CD14-positive monocyte (primary cell): ENCODE data around the gene POU5F2. TPM values are rescaled to one million over a fixed set of nuclear protein-coding genes. Genes with fewer than 3 reads are reported as not detected.

Experiments
- DNase-seq, 3 donors: peaks; one replicate each; pipeline ENCODE4 v3.0.0-alpha.2; 2011 to 2022
- H2AFZ ChIP-seq: 2 replicates; pipeline ENCODE4 v1.6.0; 2012; ENCODE audit warnings: mild to moderate bottlenecking, low read depth, low read length, inconsistent platforms; ENCODE audit not compliant: insufficient read depth, poor library complexity, severe bottlenecking
- H3K27ac ChIP-seq, 2 donors: 1 replicate in 1 of 2; 2 replicates in 1 of 2; pipeline ENCODE4 v1.5.1; 2012 to 2013; ENCODE audit warnings: low read length in 2 of 2, control low read depth in 1 of 2, inconsistent platforms in 1 of 2, low read depth in 1 of 2, mild to moderate bottlenecking in 1 of 2
- H3K27me3 ChIP-seq, 2 donors: one replicate each; pipeline versions ENCODE4 v1.6.0 to v1.6.1; 2011 to 2013; ENCODE audit warnings: low read length in 2 of 2; ENCODE audit not compliant: control insufficient read depth in 2 of 2, insufficient read depth in 2 of 2
- H3K36me3 ChIP-seq, 2 donors: replicated peaks in 1 of 2; 1 replicate in 1 of 2; 2 replicates in 1 of 2; pipeline versions ENCODE4 v1.5.1 to v1.6.1; 2012 to 2013; ENCODE audit warnings: low read length in 2 of 2, control low read depth in 1 of 2, inconsistent platforms in 1 of 2, mild to moderate bottlenecking in 1 of 2; ENCODE audit not compliant: insufficient read depth in 2 of 2, control insufficient read depth in 1 of 2
- H3K4me1 ChIP-seq, 2 donors: 1 replicate in 1 of 2; 2 replicates in 1 of 2; pipeline versions ENCODE4 v1.5.1 to v1.6.1; 2012 to 2013; ENCODE audit warnings: low read length in 2 of 2, control low read depth in 1 of 2, inconsistent platforms in 1 of 2, mild to moderate bottlenecking in 1 of 2, moderate library complexity in 1 of 2; ENCODE audit not compliant: insufficient read depth in 2 of 2, control insufficient read depth in 1 of 2
- H3K4me2 ChIP-seq: replicated peaks from 2 replicates; pipeline ENCODE3; 2012; ENCODE audit warnings: low read length, moderate library complexity, mild to moderate bottlenecking; ENCODE audit not compliant: poor library complexity, severe bottlenecking; ENCODE audit errors: extremely low read depth
- H3K4me3 ChIP-seq, 3 experiments: fragments of 200-600 bp in 1 of 3; sonication (generic) in 1 of 3; replicated peaks in 1 of 3; 1 replicate in 2 of 3; 2 replicates in 1 of 3; pipeline ENCODE4 v1.5.1; 2011 to 2013; ENCODE audit warnings: low read length in 3 of 3, mild to moderate bottlenecking in 3 of 3, control low read depth in 2 of 3, low read depth in 2 of 3, inconsistent platforms in 1 of 3, moderate library complexity in 1 of 3
- H3K79me2 ChIP-seq: 2 replicates; pipeline ENCODE4 v1.6.0; 2012; ENCODE audit warnings: mild to moderate bottlenecking, control low read depth, inconsistent platforms, low read length, moderate library complexity; ENCODE audit not compliant: insufficient read depth
- H3K9ac ChIP-seq: 2 replicates; pipeline ENCODE4 v1.6.0; 2017; ENCODE audit warnings: low read length, mild to moderate bottlenecking; ENCODE audit not compliant: insufficient read depth, poor library complexity, severe bottlenecking
- H3K9me3 ChIP-seq, 2 donors: replicated peaks in 1 of 2; 1 replicate in 1 of 2; 2 replicates in 1 of 2; pipeline versions ENCODE4 v1.5.1 to v1.6.1; 2012 to 2013; ENCODE audit warnings: low read length in 2 of 2, control low read depth in 1 of 2; ENCODE audit not compliant: control insufficient read depth in 1 of 2, insufficient read depth in 1 of 2
- H4K20me1 ChIP-seq: 2 replicates; pipeline ENCODE4 v1.6.0; 2012; ENCODE audit warnings: mild to moderate bottlenecking, low read length, control low read depth, moderate library complexity; ENCODE audit not compliant: insufficient read depth
- H3K27ac Mint-ChIP-seq, 7 donors: one replicate each; pipeline ENCODE4 v1.8.0; 2020; ENCODE audit warnings: mild to moderate bottlenecking in 7 of 7, mixed read lengths in 7 of 7, moderate library complexity in 6 of 7, inconsistent platforms in 2 of 7
- H3K27me3 Mint-ChIP-seq, 3 donors: one replicate each; pipeline ENCODE4 v1.8.0; 2021 to 2022; ENCODE audit warnings: low read depth in 3 of 3, mild to moderate bottlenecking in 3 of 3, mixed read lengths in 3 of 3, moderate library complexity in 3 of 3, inconsistent platforms in 1 of 3
- H3K36me3 Mint-ChIP-seq, 2 donors: one replicate each; pipeline ENCODE4 v1.8.0; 2020; ENCODE audit warnings: mixed read lengths in 2 of 2, inconsistent platforms in 1 of 2, mild to moderate bottlenecking in 1 of 2
- H3K4me1 Mint-ChIP-seq: one replicate; pipeline ENCODE4 v1.8.0; 2020; ENCODE audit warnings: mild to moderate bottlenecking, mixed read lengths
- H3K4me3 Mint-ChIP-seq, 2 donors: one replicate each; pipeline ENCODE4 v1.8.0; 2020; ENCODE audit warnings: mild to moderate bottlenecking in 2 of 2, mixed read lengths in 2 of 2, moderate library complexity in 1 of 2
- H3K9me3 Mint-ChIP-seq, 7 donors: one replicate each; pipeline ENCODE4 v1.8.0; 2020 to 2022; ENCODE audit warnings: mixed read lengths in 7 of 7, mild to moderate bottlenecking in 6 of 7, moderate library complexity in 6 of 7, inconsistent platforms in 2 of 7
- WGBS: methylation state at CpG from one replicate; pipeline ENCODE4 v1.1.5; 2013; ENCODE audit warnings: missing lambda C conversion rate; ENCODE audit not compliant: insufficient coverage; 5-methylcytosine and 5-hydroxymethylcytosine counted together
- intact Hi-C, 2 donors: fragments of 100-400 bp; cut with micrococcal nuclease; formaldehyde crosslinking; loops; one replicate each; pipeline versions ENCODE4 v1.15.0 to v1.15.1; 2023
- polyA plus RNA-seq, 3 donors: library from polyadenylated mRNA; depleted of rRNA in 1 of 3; unstranded in 2 of 3; stranded (reverse) in 1 of 3; fragments of 300-500 nt in 2 of 3; fragments of >200 nt in 1 of 3; fragmentation: Illumina TruSeq in 2 of 3; gene quantifications; 1 replicate in 2 of 3; 2 replicates in 1 of 3; pipeline ENCODE4 v1.2.3, GENCODE V29; 2012 to 2021
- TF ChIP-seq, protein P1 (sequence below): fragments of 200-600 bp; IDR thresholded peaks from one replicate; pipeline ENCODE4 v1.8.0; 2022; ENCODE audit warnings: antibody characterized with exemption, mild to moderate bottlenecking

Gene POU5F2
- polyA plus RNA-seq, 3 donors: 0.04 to 0.05 TPM; not detected in 1

- no peak overlapping the region for H2AFZ ChIP-seq
- TF ChIP-seq, protein P1, sequence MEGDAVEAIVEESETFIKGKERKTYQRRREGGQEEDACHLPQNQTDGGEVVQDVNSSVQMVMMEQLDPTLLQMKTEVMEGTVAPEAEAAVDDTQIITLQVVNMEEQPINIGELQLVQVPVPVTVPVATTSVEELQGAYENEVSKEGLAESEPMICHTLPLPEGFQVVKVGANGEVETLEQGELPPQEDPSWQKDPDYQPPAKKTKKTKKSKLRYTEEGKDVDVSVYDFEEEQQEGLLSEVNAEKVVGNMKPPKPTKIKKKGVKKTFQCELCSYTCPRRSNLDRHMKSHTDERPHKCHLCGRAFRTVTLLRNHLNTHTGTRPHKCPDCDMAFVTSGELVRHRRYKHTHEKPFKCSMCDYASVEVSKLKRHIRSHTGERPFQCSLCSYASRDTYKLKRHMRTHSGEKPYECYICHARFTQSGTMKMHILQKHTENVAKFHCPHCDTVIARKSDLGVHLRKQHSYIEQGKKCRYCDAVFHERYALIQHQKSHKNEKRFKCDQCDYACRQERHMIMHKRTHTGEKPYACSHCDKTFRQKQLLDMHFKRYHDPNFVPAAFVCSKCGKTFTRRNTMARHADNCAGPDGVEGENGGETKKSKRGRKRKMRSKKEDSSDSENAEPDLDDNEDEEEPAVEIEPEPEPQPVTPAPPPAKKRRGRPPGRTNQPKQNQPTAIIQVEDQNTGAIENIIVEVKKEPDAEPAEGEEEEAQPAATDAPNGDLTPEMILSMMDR: no peak
- no peaks in the 10 kb centered on the region for H3K27me3 Mint-ChIP-seq
- no peak overlapping the region for H3K4me3 ChIP-seq
- no peak overlapping the region for H3K27ac Mint-ChIP-seq
- H3K4me2 ChIP-seq: no peak overlapping the region
- H3K27ac ChIP-seq: no peak overlapping the region
- no peaks in the 10 kb centered on the region for H4K20me1 ChIP-seq
- no peaks in the 10 kb centered on the region for H3K79me2 ChIP-seq
- intact Hi-C loops: no loop called here
- no peak overlapping the region for H3K4me3 Mint-ChIP-seq
- H3K4me1 Mint-ChIP-seq: no peaks in the 10 kb centered on the region
- H3K9me3 Mint-ChIP-seq: no peaks in the 10 kb centered on the region
- WGBS: 94% methylated on average over 2 of the region's 4 CpGs
- H3K9me3 ChIP-seq: no peaks in the 10 kb centered on the region
- no peaks in the 10 kb centered on the region for H3K27me3 ChIP-seq
- H3K36me3 Mint-ChIP-seq: no peaks in the 10 kb centered on the region
- no peaks in the 10 kb centered on the region for H3K4me1 ChIP-seq
- no peaks in the 10 kb centered on the region for H3K36me3 ChIP-seq
- no peak for DNase-seq
- H3K9ac ChIP-seq: no peak overlapping the region
Measured at GRCh38 chr5:93723681-93724080, 17.7 kb downstream of the POU5F2 start.

- intact Hi-C loops: no loop called here
- Histone ChIP-seq H4K20me1 (no peaks in the 10 kb centered on the region), H3K4me2 (no peak overlapping the region), H3K36me3 (no peaks in the 10 kb centered on the region), H2AFZ (no peak overlapping the region), H3K27me3 (no peaks in the 10 kb centered on the region), H3K79me2 (no peaks in the 10 kb centered on the region), H3K4me1 (no peaks in the 10 kb centered on the region), H3K4me3 (no peak overlapping the region), H3K9ac (no peak overlapping the region), H3K27ac (no peak overlapping the region), H3K9me3 (no peaks in the 10 kb centered on the region)
- H3K9me3 Mint-ChIP-seq: no peaks in the 10 kb centered on the region
- TF ChIP-seq, protein P1: no peak
- H3K36me3 Mint-ChIP-seq: no peaks in the 10 kb centered on the region
- H3K4me3 Mint-ChIP-seq: no peak overlapping the region
- no peaks in the 10 kb centered on the region for H3K4me1 Mint-ChIP-seq
- no peaks in the 10 kb centered on the region for H3K27me3 Mint-ChIP-seq
- H3K27ac Mint-ChIP-seq: no peak overlapping the region
- no peak for DNase-seq
Measured at GRCh38 chr5:93723005-93723404, 18.4 kb downstream of the POU5F2 start.
